Lower lobe of right lung (tissue), 2 donors: ENCODE data around the gene DPF3. TPM values are rescaled to one million over a fixed set of nuclear protein-coding genes. Genes with fewer than 3 reads are reported as not detected.

Experiments used
- ATAC-seq, 2 donors: fragments of 200-7000 bp; cut with Tn5 transposase; one replicate each; pipeline ENCODE4 v1.9.1; 2020 to 2022; ENCODE audit warnings: mild to moderate bottlenecking in 2 of 2, moderate library complexity in 2 of 2
- DNase-seq: peaks from one replicate; pipeline ENCODE4 v3.0.0-alpha.2; 2020
- H3K27ac ChIP-seq: fragments of 200-600 bp; one replicate; pipeline ENCODE4 v1.8.0; 2022
- H3K27me3 ChIP-seq: fragments of 200-600 bp; one replicate; pipeline ENCODE4 v1.8.0; 2022; ENCODE audit warnings: low read depth
- H3K36me3 ChIP-seq: fragments of 200-600 bp; one replicate; pipeline ENCODE4 v1.8.0; 2022; ENCODE audit warnings: mild to moderate bottlenecking
- H3K4me1 ChIP-seq: fragments of 200-600 bp; one replicate; pipeline ENCODE4 v1.8.0; 2022
- H3K4me3 ChIP-seq: fragments of 200-600 bp; one replicate; pipeline ENCODE4 v1.8.0; 2022; ENCODE audit warnings: mild to moderate bottlenecking
- H3K9me3 ChIP-seq: fragments of 200-600 bp; one replicate; pipeline ENCODE4 v1.8.0; 2022
- CTCF ChIP-seq: fragments of 200-600 bp; IDR thresholded peaks from one replicate; pipeline ENCODE4 v1.8.0; 2022; ENCODE audit warnings: antibody characterized with exemption, mild to moderate bottlenecking
- intact Hi-C: fragments of 100-400 bp; cut with DNase I; formaldehyde crosslinking; loops from one replicate; pipeline ENCODE4 v1.11.0; 2022
- total RNA-seq: library from RNA; stranded (reverse); fragmentation: NEBNext Ultra II Directional; extraction: Animal tissue kit (Norgen Biotek cat#: 25700); gene quantifications from one replicate; pipeline ENCODE4 v1.2.1, GENCODE V29; 2021
- donor health status: DM: no; HTN: yes; CAD: no; lungs with severe emphysema.

The DPF3 gene
- total RNA-seq, 1 donor from 2014 or later = 0.59 TPM

GRCh38 chr14:72774141-72774540, 119.8 kb downstream of the DPF3 start:
- no peaks in the 10 kb centered on the region for H3K9me3 ChIP-seq
- DNase-seq (no peak), ATAC-seq (no peak)
- no peaks in the 10 kb centered on the region for H3K4me1 ChIP-seq
- no peak overlapping the region for H3K4me3 ChIP-seq
- H3K36me3 ChIP-seq = no peaks in the 10 kb centered on the region
- H3K27ac ChIP-seq = no peak overlapping the region
- no peaks in the 10 kb centered on the region for H3K27me3 ChIP-seq
- no peak for TF ChIP-seq CTCF
- intact Hi-C loops = no loop called here

GRCh38 chr14:72771561-72771960, 122.3 kb downstream of the DPF3 start:
- no peak for ATAC-seq
- intact Hi-C loops = no loop called here
- no peak for TF ChIP-seq CTCF
- no peak overlapping the region for H3K4me3 ChIP-seq
- H3K27me3 ChIP-seq = no peaks in the 10 kb centered on the region
- no peak for DNase-seq
- no peaks in the 10 kb centered on the region for H3K4me1 ChIP-seq
- H3K36me3 ChIP-seq = no peaks in the 10 kb centered on the region
- peaks cover 17% of the 10 kb centered on the region for H3K9me3 ChIP-seq
- no peak overlapping the region for H3K27ac ChIP-seq

- Histone ChIP-seq H3K27ac (no peak overlapping the region), H3K9me3 (peaks cover 26% of the 10 kb centered on the region), H3K4me1 (no peaks in the 10 kb centered on the region), H3K27me3 (no peaks in the 10 kb centered on the region), H3K4me3 (no peak overlapping the region), H3K36me3 (no peaks in the 10 kb centered on the region)
- no peak for DNase-seq
- TF ChIP-seq CTCF = no peak
- intact Hi-C loops = no loop called here
- ATAC-seq = no peak
These were observed 127.6 kb downstream of the DPF3 start for GRCh38 chr14:72766296-72766695.

- ATAC-seq (no peak), DNase-seq (no peak)
- Histone ChIP-seq H3K4me1 (no peaks in the 10 kb centered on the region), H3K9me3 (peaks cover 48% of the 10 kb centered on the region), H3K27me3 (no peaks in the 10 kb centered on the region), H3K4me3 (no peak overlapping the region), H3K36me3 (no peaks in the 10 kb centered on the region), H3K27ac (no peak overlapping the region)
- no peak for TF ChIP-seq CTCF
- intact Hi-C loops = no loop called here
These were observed 130.0 kb downstream of the DPF3 start for GRCh38 chr14:72763892-72764291.

- H3K27me3 ChIP-seq = no peaks in the 10 kb centered on the region
- ATAC-seq (no peak), DNase-seq (no peak)
- H3K27ac ChIP-seq = no peak overlapping the region
- H3K9me3 ChIP-seq = peaks cover 41% of the 10 kb centered on the region
- intact Hi-C loops = no loop called here
- H3K36me3 ChIP-seq = no peaks in the 10 kb centered on the region
- no peak for TF ChIP-seq CTCF
- no peak overlapping the region for H3K4me3 ChIP-seq
- H3K4me1 ChIP-seq = no peaks in the 10 kb centered on the region
These were observed 134.2 kb downstream of the DPF3 start for GRCh38 chr14:72759670-72760069.

GRCh38 chr14:72758993-72759392, 134.9 kb downstream of the DPF3 start:
- peaks cover 41% of the 10 kb centered on the region for H3K9me3 ChIP-seq
- H3K27me3 ChIP-seq = no peaks in the 10 kb centered on the region
- ATAC-seq (no peak), DNase-seq (no peak)
- no peak overlapping the region for H3K4me3 ChIP-seq
- H3K27ac ChIP-seq = no peak overlapping the region
- H3K4me1 ChIP-seq = no peaks in the 10 kb centered on the region
- intact Hi-C loops = no loop called here
- no peaks in the 10 kb centered on the region for H3K36me3 ChIP-seq
- TF ChIP-seq CTCF = no peak
